GM18508 (cell line): ENCODE measurements around the gene TPK1.
"Not testable (repeated sequence)": the region's sequence is repeated elsewhere in the genome, so short reads cannot be mapped to it uniquely, and the experiment has no call there.

Experiments
- ATAC-seq: cut with Tn5 transposase; IDR thresholded peaks from one replicate; pipeline ENCODE4 v1.9.1; 2021; ENCODE audit warnings: moderate number of reproducible peaks; ENCODE audit not compliant: insufficient read depth, unreplicated experiment

Gene TPK1

DNA sequence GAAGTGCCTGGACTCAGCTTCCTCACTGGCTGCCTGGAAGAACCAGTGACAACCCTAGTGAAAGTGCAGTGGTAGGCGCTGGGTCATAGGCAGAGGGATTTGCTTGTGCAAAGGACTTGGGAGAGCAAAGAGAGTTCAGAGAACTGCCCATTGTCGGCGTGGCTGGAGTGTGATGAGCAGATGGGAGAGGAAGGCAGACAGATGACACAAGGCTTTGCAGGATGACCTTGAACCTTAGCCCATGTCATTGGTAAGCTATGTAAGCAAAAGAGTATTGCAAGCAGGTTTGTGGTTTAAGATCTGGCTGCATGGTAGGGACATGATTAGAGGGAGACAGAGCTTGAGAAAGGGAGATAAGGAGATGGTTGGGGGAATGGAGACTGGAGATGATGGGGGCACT, 397.1 kb downstream of the TPK1 start:
- no peak for ATAC-seq

- ATAC-seq, result peak; percentile 74
Measured at GRCh38 chr7:144437370-144438191, 398.3 kb downstream of the TPK1 start.

- no peak for ATAC-seq
Measured at GRCh38 chr7:144436500-144436899, 399.4 kb downstream of the TPK1 start.

DNA sequence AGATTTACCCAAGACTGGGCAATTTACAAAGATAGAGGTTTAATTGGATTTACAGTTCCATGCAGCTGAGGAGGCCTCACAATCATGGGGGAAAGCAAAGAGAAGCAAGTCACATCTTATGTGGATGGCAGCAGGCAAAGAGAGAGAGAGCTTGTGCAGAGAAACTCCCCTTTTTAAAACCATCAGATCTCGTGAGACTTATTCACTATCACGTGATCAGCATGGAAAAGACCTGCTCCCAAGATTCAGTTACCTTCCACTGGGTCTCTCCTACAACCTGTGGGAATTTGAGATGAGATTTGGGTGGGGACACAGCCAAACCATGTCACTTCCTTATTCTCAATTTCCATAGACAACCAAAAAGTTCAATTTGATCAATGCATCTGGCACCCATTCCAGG, 407.4 kb downstream of the TPK1 start:
- ATAC-seq, result no peak

DNA sequence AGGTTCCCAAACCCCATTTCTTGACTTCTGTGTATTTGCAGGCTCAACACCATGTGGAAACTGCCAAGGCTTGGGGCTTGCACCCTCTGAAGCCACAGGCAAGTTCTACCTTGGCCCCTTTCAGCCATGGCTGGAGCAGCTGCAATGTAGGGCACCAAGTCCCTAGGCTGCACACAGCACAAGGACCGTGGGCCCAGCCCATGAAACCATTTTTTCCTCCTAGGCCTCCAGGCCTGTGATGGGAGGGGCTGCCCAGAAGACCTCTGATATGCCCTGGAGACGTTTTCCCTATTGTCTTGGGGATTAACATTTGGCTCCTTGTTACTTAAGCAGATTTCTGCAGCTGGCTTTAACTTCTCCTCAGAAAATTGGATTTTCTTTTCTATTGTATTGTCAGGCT, 408.3 kb downstream of the TPK1 start:
- not testable (repeated sequence) for ATAC-seq

GRCh38 chr7:144418931-144419330, 416.9 kb downstream of the TPK1 start:
- ATAC-seq, result not testable (repeated sequence)

DNA sequence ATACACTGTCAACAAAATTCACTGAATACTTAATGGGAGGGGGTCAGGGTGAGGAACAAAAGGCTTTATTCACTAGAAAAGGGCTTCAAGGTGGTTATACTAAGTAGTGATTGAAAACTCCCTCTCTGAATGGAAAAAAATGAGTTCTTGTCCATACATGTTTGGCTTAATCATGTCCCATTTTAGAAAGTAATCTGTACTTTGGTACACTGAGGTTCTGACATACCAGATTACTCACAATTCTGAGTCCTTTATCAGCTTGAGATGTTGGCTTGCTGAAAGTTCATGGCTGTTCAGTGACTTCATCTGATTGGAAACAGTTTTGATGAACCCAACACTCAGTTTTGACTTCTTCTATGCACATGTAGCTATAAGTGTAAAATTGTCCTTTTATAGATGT, 419.5 kb downstream of the TPK1 start:
- ATAC-seq, result no peak

- ATAC-seq, result no peak
Measured at GRCh38 chr7:144415858-144416257, 420.0 kb downstream of the TPK1 start.

- no peak for ATAC-seq
Measured at GRCh38 chr7:144414815-144415214, 421.0 kb downstream of the TPK1 start.

GRCh38 chr7:144410441-144410840, 425.4 kb downstream of the TPK1 start:
- no peak for ATAC-seq

DNA sequence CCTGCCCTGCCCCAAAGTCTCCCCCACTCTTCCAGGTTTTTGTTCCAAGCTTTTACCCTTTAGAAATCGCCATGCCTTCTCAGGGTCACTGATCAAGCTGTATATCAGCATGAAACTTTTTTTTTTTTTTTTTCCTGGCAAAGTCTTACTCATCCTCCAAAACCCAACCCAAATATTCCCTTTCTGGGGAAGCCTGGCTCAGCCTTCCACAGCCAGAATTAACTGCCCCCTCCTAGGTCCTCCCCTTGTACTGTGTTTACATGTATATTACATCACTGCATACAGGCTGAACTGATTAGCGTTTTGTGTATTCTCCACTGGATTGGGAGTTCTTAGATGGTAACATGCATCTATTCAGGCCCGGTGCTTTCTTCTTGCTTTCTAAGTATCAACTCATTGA, 427.7 kb downstream of the TPK1 start:
- no peak for ATAC-seq

GRCh38 chr7:144407266-144407931, 428.5 kb downstream of the TPK1 start:
- no peak for ATAC-seq

DNA sequence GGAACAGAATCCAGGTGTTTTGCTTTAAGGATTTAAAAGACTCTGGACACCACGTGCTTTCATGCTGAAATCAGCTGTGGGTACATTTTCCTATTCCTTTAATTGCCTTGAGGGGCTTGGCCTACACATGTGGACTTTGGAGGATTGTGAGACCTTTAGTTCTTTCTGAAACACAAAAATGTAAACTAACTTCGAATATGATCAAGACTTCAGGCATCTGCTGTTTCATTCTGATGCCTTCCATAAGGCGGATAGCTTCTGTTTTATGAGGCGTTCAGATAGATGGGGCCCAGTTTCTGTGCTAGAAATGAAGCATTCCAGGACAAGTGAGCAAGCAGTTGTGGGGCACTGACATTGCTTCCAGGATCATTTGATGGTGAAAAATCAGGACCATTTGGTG, 430.9 kb downstream of the TPK1 start:
- no peak for ATAC-seq

DNA sequence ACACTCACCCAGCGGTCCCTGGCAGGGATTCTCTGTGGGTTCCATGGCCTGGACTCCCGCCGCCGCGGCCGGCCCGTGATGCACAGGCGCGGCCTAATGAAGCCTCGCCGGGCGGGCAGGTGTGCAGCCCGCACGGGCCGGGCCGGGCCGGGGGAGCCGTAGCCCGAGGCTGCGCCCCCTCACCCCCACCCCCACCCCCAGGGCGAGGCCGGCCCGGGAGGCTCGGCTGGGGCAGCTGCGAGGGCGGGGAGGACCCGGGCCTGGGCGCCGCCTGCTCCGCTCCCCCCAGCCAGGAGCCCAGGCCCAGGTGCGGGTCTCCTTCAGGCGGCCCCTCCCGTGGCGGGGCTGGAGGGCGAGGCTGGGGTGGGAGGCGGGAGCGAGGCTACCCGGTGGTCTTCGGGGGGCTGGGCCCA, 432.2 kb downstream of the TPK1 start, which contains the start of gene NOBOX:
Gene NOBOX (minus strand): TSS at position 45 of the 413 bp plus-strand sequence.
- ATAC-seq, result no peak

DNA sequence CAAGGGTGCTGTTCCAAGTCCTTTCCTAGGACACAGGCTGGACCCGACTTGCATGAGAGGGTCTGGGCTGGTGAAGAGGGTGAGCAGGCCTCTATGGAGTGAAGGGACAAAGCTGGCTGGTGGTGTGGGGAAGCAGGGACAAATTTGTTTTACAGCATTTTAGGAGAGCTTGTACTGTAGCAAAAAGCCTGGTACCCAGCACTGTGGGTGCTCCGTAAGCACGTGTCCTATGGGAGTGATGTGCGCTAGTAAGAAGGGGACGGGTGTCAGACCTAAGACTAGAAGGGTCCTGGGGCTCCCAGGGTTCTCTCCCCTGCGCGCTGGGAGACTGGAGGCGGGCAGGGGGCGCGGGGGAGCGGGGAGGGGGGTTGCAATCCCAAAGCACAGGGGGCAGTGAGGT, 432.8 kb downstream of the TPK1 start:
- no peak for ATAC-seq
